A673 (cell line): ENCODE measurements around the gene ADTRP. TPM values are rescaled to one million over a fixed set of nuclear protein-coding genes. Genes with fewer than 3 reads are reported as not detected.

Source experiments
- BruUV-seq: library from RNA; stranded (reverse); fragments of 400-500 nt; replicated peaks from 2 replicates; lab custom pipeline; 2021; lab: Mats Ljungman, UMichigan
- CTCF ChIA-PET: fragments of 300-600 bp; sonication (Branson Sonifier 250); formaldehyde crosslinking; loops from one replicate; lab custom pipeline; 2022; ENCODE audit warnings: antibody characterized with exemption; lab: Charles Lee
- POLR2A ChIA-PET: fragments of 300-600 bp; sonication (Branson Sonifier 250); formaldehyde crosslinking; loops from one replicate; lab custom pipeline; 2022; ENCODE audit warnings: antibody characterized with exemption; ENCODE audit not compliant: low non-redundant PET; lab: Charles Lee
- DNase-seq: peaks from one replicate; pipeline ENCODE4 v3.0.0-alpha.2; 2015; ENCODE audit warnings: low spot score
- H3K27ac ChIP-seq: fragments of 200-600 bp; sonication (generic); 2 replicates; pipeline ENCODE4 v1.5.1; 2016; ENCODE audit warnings: mixed run types, low read depth, mild to moderate bottlenecking, mixed read lengths, antibody characterized with exemption, low read length; ENCODE audit not compliant: poor library complexity, severe bottlenecking
- H3K27me3 ChIP-seq: fragments of 200-600 bp; sonication (generic); replicated peaks from 2 replicates; pipeline ENCODE4 v1.6.1; 2017; ENCODE audit warnings: mixed run types, low read depth, mild to moderate bottlenecking, mixed read lengths, antibody characterized with exemption, low read length; ENCODE audit not compliant: insufficient read depth, poor library complexity
- H3K36me3 ChIP-seq: fragments of 200-600 bp; sonication (generic); 2 replicates; pipeline ENCODE4 v1.6.1; 2016; ENCODE audit warnings: mixed run types, mild to moderate bottlenecking, mixed read lengths, antibody characterized with exemption, low read length; ENCODE audit not compliant: insufficient read depth, poor library complexity, severe bottlenecking
- H3K4me1 ChIP-seq: fragments of 200-600 bp; sonication (generic); 2 replicates; pipeline ENCODE4 v1.6.1; 2017; ENCODE audit warnings: mixed run types, mild to moderate bottlenecking, mixed read lengths, antibody characterized with exemption, low read length; ENCODE audit not compliant: insufficient read depth, poor library complexity, severe bottlenecking
- H3K4me3 ChIP-seq: fragments of 200-600 bp; sonication (generic); 2 replicates; pipeline ENCODE4 v1.5.1; 2016; ENCODE audit warnings: low read depth, mixed run types, mild to moderate bottlenecking, mixed read lengths, low read length; ENCODE audit not compliant: poor library complexity, severe bottlenecking
- H3K9me3 ChIP-seq: fragments of 200-600 bp; sonication (generic); 2 replicates; pipeline ENCODE4 v1.6.1; 2016; ENCODE audit warnings: mixed run types, low read depth, mild to moderate bottlenecking, mixed read lengths, antibody characterized with exemption, low read length; ENCODE audit not compliant: poor library complexity, severe bottlenecking
- CTCF ChIP-seq: fragments of 300-800, 200-600 bp; sonication (generic); conservative IDR thresholded peaks from 2 replicates; pipeline ENCODE4 v1.5.1; 2017; ENCODE audit warnings: low read depth, mild to moderate bottlenecking, antibody characterized with exemption, low read length, moderate library complexity, mixed read lengths
- EZH2 ChIP-seq: fragments of 200-600 bp; sonication (generic); IDR thresholded peaks from 2 replicates; pipeline ENCODE4 v1.6.1; 2017; ENCODE audit warnings: borderline replicate concordance, low read depth, mild to moderate bottlenecking, mixed read lengths, antibody characterized with exemption, low read length; ENCODE audit not compliant: poor library complexity, severe bottlenecking
- intact Hi-C: fragments of 100-400 bp; cut with micrococcal nuclease; formaldehyde crosslinking; loops from one replicate; pipeline ENCODE4 v1.10.0; 2022; ENCODE audit not compliant: unreplicated experiment
- total RNA-seq: library from RNA; stranded (reverse); gene quantifications from 2 replicates; pipeline ENCODE4 v1.2.3, GENCODE V29; 2021

The ADTRP gene
- total RNA-seq, 1 experiment from 2014 or later, result not detected

GRCh38 chr6:11819486-11819885 is 40.9 kb upstream of the ADTRP start:
- ChIA-PET POLR2A (no interaction called here), CTCF (interaction anchor here (0.6 kb wide), 1 partner anchor 258 kb away, joined by 3 read pairs; no protein-coding TSS in a partner anchor)
- peaks cover 35% of the 10 kb centered on the region for H3K27me3 ChIP-seq
- H3K4me3 ChIP-seq, result no peak overlapping the region
- intact Hi-C loops, result no loop called here
- TF ChIP-seq CTCF (no peak), EZH2 (no peak)
- no TSS peak for BruUV-seq
- no peaks in the 10 kb centered on the region for H3K9me3 ChIP-seq
- H3K36me3 ChIP-seq, result no peaks in the 10 kb centered on the region
- H3K4me1 ChIP-seq, result no peaks in the 10 kb centered on the region
- no peak overlapping the region for H3K27ac ChIP-seq
- DNase-seq, result no peak

DNA sequence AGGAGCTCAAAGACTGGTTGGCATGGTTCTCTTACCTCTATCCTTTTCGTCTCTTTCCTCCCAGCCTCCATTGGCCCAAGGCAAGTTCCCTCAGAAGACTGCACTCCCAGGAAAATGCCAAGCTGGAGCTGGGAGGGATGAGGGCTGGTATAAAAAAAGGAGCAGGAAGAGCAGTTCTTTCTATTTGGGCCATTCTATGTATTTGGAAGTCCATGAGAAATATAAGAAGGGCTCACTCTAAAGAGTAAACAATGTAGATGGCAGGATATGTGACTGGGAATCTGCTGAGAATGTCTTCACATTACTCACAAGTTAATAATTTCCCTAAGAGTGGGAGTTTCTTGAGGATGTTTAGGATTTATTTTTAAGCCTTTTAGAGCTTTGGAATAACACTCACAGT is 36.6 kb upstream of the ADTRP start:
- BruUV-seq, result no TSS peak
- DNase-seq, result no peak
- H3K4me3 ChIP-seq, result no peak overlapping the region
- ChIA-PET CTCF (no interaction called here), POLR2A (no interaction called here)
- H3K36me3 ChIP-seq, result no peaks in the 10 kb centered on the region
- H3K9me3 ChIP-seq, result no peaks in the 10 kb centered on the region
- H3K27me3 ChIP-seq, result peaks cover 20% of the 10 kb centered on the region
- peaks cover 12% of the 10 kb centered on the region for H3K4me1 ChIP-seq
- intact Hi-C loops, result no loop called here
- no peak overlapping the region for H3K27ac ChIP-seq
- TF ChIP-seq EZH2, result no peak
- no peak for TF ChIP-seq CTCF

- DNase-seq, result no peak
- Histone ChIP-seq H3K4me1 (peaks cover 16% of the 10 kb centered on the region), H3K9me3 (no peaks in the 10 kb centered on the region), H3K27ac (no peak overlapping the region), H3K36me3 (no peaks in the 10 kb centered on the region), H3K4me3 (no peak overlapping the region), H3K27me3 (peaks cover 16% of the 10 kb centered on the region)
- ChIA-PET CTCF (no interaction called here), POLR2A (no interaction called here)
- no TSS peak for BruUV-seq
- no peak for TF ChIP-seq EZH2
- no peak for TF ChIP-seq CTCF
- intact Hi-C loops, result no loop called here
Measured at GRCh38 chr6:11814819-11815218, 36.2 kb upstream of the ADTRP start.
